HG03575 (cell line): ENCODE results near the gene CHRM2.
"Not testable (repeated sequence)": the region's sequence is repeated elsewhere in the genome, so short reads cannot be mapped to it uniquely, and the experiment has no call there.

Experiments
- ATAC-seq: cut with Tn5 transposase; IDR thresholded peaks from one replicate; pipeline ENCODE4 v1.9.1; 2021; ENCODE audit not compliant: unreplicated experiment, insufficient number of reproducible peaks, low FRiP score; ENCODE audit errors: extremely low read depth

CHRM2 gene

GRCh38 chr7:136868496-136869000 lies at the start of gene CHRM2:
Gene CHRM2, plus strand, starts transcription at chr7:136868652. Its CDS starts 146,214 bp downstream, at chr7:137014866.
- ATAC-seq: no peak

GRCh38 chr7:136831398-136831797 lies 37.1 kb upstream of the CHRM2 start:
- ATAC-seq: not testable (repeated sequence)

DNA sequence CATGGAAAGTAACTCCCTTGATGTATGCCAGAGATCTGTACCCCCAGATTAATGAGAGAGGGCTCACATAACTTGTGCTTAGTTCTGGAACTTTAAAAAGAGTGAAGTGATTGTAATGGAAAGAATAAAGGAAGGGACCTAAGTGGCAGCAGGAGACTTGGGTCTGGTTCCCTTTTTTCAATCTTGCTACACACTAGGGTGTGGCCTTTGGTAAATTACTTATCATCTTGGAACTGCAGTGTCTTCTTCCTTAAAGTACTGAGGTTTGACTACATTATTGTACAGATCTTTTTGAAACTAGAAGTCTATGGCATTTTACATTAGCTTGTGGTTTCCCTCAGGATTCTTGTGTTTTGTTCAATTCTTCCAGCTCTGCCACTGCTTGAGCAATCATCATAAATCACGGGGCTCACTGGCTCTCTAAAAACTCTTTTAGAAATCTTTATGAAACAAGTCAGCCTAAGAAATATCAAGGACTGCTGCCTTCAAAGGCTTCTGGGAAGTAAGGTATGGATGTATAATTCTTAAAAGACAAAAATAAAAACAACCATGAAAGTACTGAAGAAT lies 22.5 kb upstream of the CHRM2 start:
- ATAC-seq: no peak

DNA sequence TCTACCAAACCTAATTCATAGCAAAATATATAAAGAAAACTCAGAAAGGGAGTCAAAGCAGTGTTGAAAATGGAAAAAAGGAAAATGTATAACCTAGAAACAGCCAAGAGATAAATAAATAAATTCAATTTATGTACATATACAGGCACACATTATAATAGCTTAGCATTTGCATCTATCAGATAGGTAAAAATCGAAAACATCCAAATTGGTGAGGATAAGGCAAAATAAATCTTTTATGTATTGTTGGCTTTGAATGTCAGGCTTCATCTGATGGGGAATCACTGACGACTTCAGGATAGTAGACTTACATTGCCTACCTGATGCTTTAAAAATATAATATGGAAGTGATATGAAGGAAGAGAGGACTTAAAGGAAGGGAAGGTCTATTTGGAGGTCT lies 20.6 kb upstream of the CHRM2 start:
- no peak for ATAC-seq

GRCh38 chr7:136853654-136854053 lies 14.8 kb upstream of the CHRM2 start:
- ATAC-seq: no peak

DNA sequence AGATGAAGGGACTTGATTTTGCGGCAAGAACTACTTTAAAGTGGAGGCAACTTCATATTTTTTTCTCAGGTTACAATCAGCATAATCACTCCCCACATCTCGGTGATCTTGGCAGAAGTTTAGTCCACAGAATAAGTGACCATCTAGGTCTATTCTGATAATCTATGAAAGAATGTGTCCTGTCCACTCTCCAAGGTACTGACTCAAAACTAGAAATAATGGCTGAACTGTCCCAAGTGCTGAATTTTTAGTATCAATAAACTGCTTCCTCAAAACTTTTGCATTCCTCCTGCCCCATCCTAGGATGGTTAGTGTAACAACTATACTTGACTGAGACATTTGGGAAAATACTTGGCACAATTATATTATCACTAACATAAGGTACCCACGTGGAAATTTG lies 10.9 kb upstream of the CHRM2 start:
- no peak for ATAC-seq

GRCh38 chr7:136859803-136860202 lies 8.6 kb upstream of the CHRM2 start:
- ATAC-seq: no peak

- ATAC-seq: no peak
Measured at GRCh38 chr7:136865236-136865635, 3.2 kb upstream of the CHRM2 start.

DNA sequence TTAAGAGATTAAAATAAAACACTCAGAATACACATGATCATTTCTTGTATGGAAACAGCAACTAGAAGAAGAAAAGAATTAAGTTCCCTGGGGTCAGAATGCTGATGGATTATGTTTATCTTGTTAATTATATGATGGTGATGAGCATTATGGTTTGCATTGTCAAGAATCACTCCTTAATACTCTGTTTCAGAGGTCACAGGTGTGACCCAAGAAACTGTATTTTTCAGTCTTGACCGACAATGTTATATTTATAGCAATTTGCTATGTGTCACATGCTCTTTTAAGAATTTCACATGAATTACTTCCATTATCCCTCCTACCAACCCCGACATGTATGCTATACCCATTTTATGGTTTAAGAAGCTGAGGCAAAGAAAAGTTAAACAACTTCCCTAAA lies 2.7 kb upstream of the CHRM2 start:
- ATAC-seq: no peak

DNA sequence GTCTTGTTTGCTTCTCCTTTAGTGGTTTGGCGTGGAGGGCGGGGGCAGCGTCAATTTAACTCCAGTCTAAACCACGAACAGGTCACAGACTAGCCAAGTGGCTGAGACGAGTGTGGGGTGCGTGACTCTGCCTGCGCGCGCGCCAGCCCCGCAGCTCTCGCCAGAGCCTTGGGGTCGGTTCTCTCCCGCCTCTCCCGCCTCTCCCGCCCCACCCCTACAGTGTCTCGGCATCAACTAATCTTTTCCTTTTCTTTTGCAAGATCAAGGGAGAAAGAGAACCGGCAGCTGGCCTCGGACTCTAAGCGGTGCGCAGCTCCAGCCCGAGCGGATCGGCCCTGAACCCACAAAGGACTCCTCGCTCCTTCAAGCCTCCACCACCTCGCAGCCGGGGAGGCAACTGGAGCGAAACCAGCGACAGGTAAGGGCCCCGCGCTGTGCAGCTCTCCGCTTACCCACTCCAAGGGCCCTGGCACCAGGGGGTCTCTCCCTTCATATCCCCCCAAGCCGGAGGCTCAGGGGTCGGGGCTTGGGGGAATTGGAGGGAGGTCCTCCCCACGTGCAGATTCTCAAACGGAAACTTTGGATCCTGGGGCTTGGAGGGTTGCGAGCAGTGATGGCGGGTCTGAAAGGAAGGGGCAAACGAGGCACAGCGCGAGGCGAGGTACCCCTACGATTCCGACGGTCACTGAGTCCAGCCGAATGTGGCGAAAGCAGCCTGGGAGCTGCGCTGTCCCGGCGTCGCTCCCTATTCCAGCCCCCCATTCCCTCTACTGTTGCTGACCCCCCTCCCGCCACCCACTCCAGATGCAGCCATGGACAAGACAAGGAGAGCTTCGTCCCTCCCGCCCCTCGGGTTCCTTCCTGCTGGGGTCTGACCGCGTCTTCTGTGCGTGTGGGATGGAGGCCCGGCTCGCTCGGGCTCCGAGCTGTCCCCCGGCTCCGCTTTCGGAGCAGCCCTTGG lies 829 bp downstream of the CHRM2 start:
- no peak for ATAC-seq

GRCh38 chr7:136869991-136870865 lies 1.8 kb downstream of the CHRM2 start:
- ATAC-seq: no peak

- ATAC-seq: no peak
Measured at GRCh38 chr7:136870866-136871487, 2.5 kb downstream of the CHRM2 start.

DNA sequence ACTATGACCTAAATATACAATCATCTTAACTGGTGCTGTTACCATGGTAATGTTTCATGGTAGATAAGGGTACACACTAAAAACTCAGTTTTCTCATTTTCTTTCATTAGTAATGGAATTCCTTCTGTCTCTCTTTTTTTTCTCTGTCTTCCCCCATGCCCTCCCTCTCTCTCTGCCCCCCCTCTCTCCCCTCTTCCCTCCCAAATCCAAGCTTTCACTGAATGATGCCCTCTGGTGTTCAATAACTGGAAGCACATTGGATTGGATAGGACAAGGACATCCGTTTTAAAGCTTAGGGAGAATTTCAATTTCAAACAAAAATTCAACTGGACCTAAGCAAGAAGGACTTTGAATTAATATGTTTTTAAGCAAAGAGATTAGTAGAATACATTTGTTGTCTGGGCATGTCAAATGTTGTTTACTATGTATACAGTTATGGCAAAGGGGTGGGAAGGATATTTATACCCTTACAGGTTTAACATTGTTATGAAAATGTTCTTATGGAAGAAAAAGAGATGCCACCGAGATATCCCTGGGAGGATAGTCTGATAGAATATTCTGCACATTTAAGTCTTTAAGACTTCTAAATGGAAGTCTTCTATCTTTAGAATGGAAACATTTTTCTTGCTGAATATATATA lies 6.1 kb downstream of the CHRM2 start:
- no peak for ATAC-seq

- ATAC-seq: no peak
Measured at GRCh38 chr7:136877509-136877908, 9.1 kb downstream of the CHRM2 start.

GRCh38 chr7:136877990-136878389 lies 9.5 kb downstream of the CHRM2 start:
- ATAC-seq: no peak

DNA sequence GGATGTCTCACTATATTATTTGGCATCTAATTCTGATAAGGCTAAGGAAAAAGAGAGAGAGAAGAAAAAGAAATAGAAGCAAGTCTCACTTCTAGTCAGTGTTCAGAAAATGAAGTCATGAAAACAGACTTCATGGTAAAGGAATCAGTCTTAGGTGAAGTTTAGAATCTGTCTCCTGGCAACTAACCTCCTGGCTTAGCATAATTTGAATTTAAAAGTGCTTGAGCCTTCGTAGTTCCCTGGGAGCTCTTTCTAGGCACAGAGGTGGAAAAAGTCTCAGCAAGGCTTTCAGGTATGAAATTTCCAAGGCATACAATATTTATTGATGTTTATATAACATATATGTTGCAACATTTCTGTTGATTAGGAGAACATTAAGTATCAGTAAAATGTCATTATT lies 10.4 kb downstream of the CHRM2 start:
- ATAC-seq: no peak

DNA sequence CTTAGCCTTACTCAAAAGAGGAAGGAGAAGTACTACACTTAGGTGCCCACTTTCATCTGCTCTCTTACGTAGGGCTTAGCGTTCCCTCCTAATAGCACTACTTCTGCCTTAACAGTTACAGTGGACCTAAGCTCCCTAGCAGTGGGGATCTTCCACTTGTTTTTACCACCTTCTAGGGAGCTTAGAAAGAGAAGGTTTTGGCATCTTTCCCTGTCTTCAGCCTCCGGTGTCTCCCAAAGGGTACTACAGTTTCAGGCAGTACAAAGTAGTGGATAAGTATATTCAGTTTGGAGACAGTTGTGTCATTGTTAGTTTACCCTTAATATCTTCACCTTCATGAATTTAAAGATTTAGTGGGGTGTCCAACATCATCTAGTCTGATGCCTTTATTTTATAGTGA lies 14.6 kb downstream of the CHRM2 start:
- no peak for ATAC-seq

DNA sequence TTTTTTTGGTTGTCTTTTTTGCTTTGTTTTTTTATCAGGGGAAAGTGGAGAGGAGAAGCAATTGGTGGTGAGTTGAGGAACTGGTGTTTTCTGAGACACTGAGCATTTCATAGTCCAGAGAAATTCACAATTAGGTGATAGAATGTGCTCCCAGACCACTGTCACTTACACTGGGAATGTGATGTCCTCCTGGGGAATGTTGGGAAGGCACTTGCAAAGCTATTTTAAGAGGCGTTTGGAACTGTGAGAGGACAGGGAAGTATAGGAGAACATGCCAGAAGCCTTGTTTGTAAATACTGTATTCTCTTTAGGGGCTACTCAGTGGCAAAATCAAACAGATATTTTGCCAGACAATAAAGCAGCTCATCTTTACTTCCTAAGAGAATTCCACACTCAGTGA lies 16.0 kb downstream of the CHRM2 start:
- ATAC-seq: no peak
